ENCODE measurements around the gene TBC1D14. TPM values are rescaled to one million over a fixed set of nuclear protein-coding genes. Genes with fewer than 3 reads are reported as not detected.

Gene TBC1D14
- polyA plus RNA-seq, 1 of the 3 experiments (the other 2 are of a cell fraction), result 39.5 TPM

- Histone ChIP-seq H4K20me1 (ENCODE audit: insufficient read depth) (no peaks in the 10 kb centered on the region), H3K9ac (no peak overlapping the region), H3K9me2 (no peaks in the 10 kb centered on the region), H3K27me3 (ENCODE audit: insufficient read depth) (no peaks in the 10 kb centered on the region), H3K79me2 (ENCODE audit: insufficient read depth) (peaks cover 3% of the 10 kb centered on the region; the same call in 1 of the 2 replicates), H3K4me2 (no peak overlapping the region), H3F3A (replicated peaks; ENCODE audit: insufficient read depth) (no peaks in the 10 kb centered on the region), H3K36me3 (replicated peaks in 1 of 2; ENCODE audit: control insufficient read depth in 1 of 2, insufficient read depth in 2 of 2, low read length in 1 of 2) (peaks cover 10 to 59% of the 10 kb centered on the region in 2 experiments), H3K4me3 (ENCODE audit: low read depth in 2 of 2, low read length in 1 of 2) (no peak overlapping the region), H2AFZ (ENCODE audit: low read depth) (no peak overlapping the region), H3K9me3 (no peaks in the 10 kb centered on the region), H3K4me1 (ENCODE audit: control insufficient read depth in 1 of 2, insufficient read depth in 2 of 2, low read depth in 1 of 2, low read length in 1 of 2) (no peaks in the 10 kb centered on the region), H3K27ac (ENCODE audit: low read depth in 2 of 2, low read length in 1 of 2) (no peak overlapping the region)
- POLR2A ChIA-PET, result no interaction called here
- CTCF ChIA-PET, result no interaction called here
- no peak for TF ChIP-seq RFX5 (IDR thresholded peaks at IDR 0.05; ENCODE audit: low read length)
- TF ChIP-seq MAX (IDR thresholded peaks at IDR 0.05; ENCODE audit: low read depth), result no peak
- no peak for TF ChIP-seq GATA2 (CRISPR knock-in tag; IDR thresholded peaks at IDR 0.05)
- no peak for TF ChIP-seq IRF3 (IDR thresholded peaks at IDR 0.05; ENCODE audit: low read depth, low read length)
- TF ChIP-seq JUND (IDR thresholded peaks at IDR 0.05), result no peak
- TF ChIP-seq CTCF (IDR thresholded peaks at IDR 0.05), result no peak
- TF ChIP-seq MXI1 (IDR thresholded peaks at IDR 0.05; ENCODE audit: low read depth, low read length), result no peak
- no peak for TF ChIP-seq TEAD4 (IDR thresholded peaks at IDR 0.05; ENCODE audit: borderline replicate concordance, insufficient read depth)
- TF ChIP-seq SIN3A (IDR thresholded peaks at IDR 0.05; ENCODE audit: borderline replicate concordance, low read depth, low read length), result no peak
- no peak for TF ChIP-seq USF1 (IDR thresholded peaks at IDR 0.05; ENCODE audit: borderline replicate concordance, low read depth)
- no peak for TF ChIP-seq YY1 (IDR thresholded peaks at IDR 0.05; ENCODE audit: low read depth)
- 100% methylated on average over 7 of the region's 7 CpGs for WGBS (ENCODE audit: low lambda C conversion rate)
- DNase-seq, result no peak
These were observed 91.6 kb downstream of the TBC1D14 start for GRCh38 chr4:7001271-7001670.

- CTCF ChIA-PET, result no interaction called here
- 97% methylated on average over 7 of the region's 7 CpGs for WGBS (ENCODE audit: low lambda C conversion rate)
- DNase-seq, result no peak
- Histone ChIP-seq H3K9me2 (no peaks in the 10 kb centered on the region), H3K4me1 (ENCODE audit: control insufficient read depth in 1 of 2, insufficient read depth in 2 of 2, low read depth in 1 of 2, low read length in 1 of 2) (no peaks in the 10 kb centered on the region), H3F3A (replicated peaks; ENCODE audit: insufficient read depth) (no peaks in the 10 kb centered on the region), H3K36me3 (replicated peaks in 1 of 2; ENCODE audit: control insufficient read depth in 1 of 2, insufficient read depth in 2 of 2, low read length in 1 of 2) (peaks cover 14 to 55% of the 10 kb centered on the region in 2 experiments), H3K4me2 (no peak overlapping the region), H3K9me3 (no peaks in the 10 kb centered on the region), H3K4me3 (ENCODE audit: low read depth in 2 of 2, low read length in 1 of 2) (no peak overlapping the region), H2AFZ (ENCODE audit: low read depth) (no peak overlapping the region), H3K9ac (no peak overlapping the region), H4K20me1 (ENCODE audit: insufficient read depth) (no peaks in the 10 kb centered on the region), H3K79me2 (ENCODE audit: insufficient read depth) (peaks cover 3% of the 10 kb centered on the region; the same call in 1 of the 2 replicates), H3K27me3 (ENCODE audit: insufficient read depth) (no peaks in the 10 kb centered on the region), H3K27ac (ENCODE audit: low read depth in 2 of 2, low read length in 1 of 2) (no peak overlapping the region)
- POLR2A ChIA-PET, result no interaction called here
- TF ChIP-seq REST (IDR thresholded peaks at IDR 0.05; ENCODE audit: low read depth, low read length), result no peak
- TF ChIP-seq FOSL2 (IDR thresholded peaks at IDR 0.05; ENCODE audit: borderline replicate concordance, low read depth), result no peak
- no peak for TF ChIP-seq ELF1 (IDR thresholded peaks at IDR 0.05)
- TF ChIP-seq USF2 (IDR thresholded peaks at IDR 0.05; ENCODE audit: borderline replicate concordance, low read depth, low read length), result no peak
- TF ChIP-seq MXI1 (IDR thresholded peaks at IDR 0.05; ENCODE audit: low read depth, low read length), result no peak
- no peak for TF ChIP-seq MAX (IDR thresholded peaks at IDR 0.05; ENCODE audit: low read depth)
- no peak for TF ChIP-seq YY1 (IDR thresholded peaks at IDR 0.05; ENCODE audit: low read depth)
- TF ChIP-seq NRF1 (IDR thresholded peaks at IDR 0.05; ENCODE audit: low read depth, low read length), result no peak
- no peak for TF ChIP-seq RXRA (IDR thresholded peaks at IDR 0.05; ENCODE audit: borderline replicate concordance, low read depth)
- no peak for TF ChIP-seq PBX3 (IDR thresholded peaks at IDR 0.05)
These were observed 92.7 kb downstream of the TBC1D14 start for GRCh38 chr4:7002336-7002735.
